Uterus (tissue), 4 donors: Measurements from ENCODE around the gene HDLBP. TPM values are rescaled to one million over a fixed set of nuclear protein-coding genes. Genes with fewer than 3 reads are reported as not detected.

Source experiments
- DNase-seq, 2 donors: peaks; one replicate each; pipeline ENCODE4 v3.0.0-alpha.2; 2019 to 2020
- H3K27ac ChIP-seq, 2 donors: fragments of 200-600 bp; sonication (generic); 1 replicate in 1 of 2; 2 replicates in 1 of 2; pipeline ENCODE4 v1.5.1; 2016 to 2018
- H3K27me3 ChIP-seq, 2 donors: fragments of 200-600 bp; sonication (generic); one replicate each; pipeline ENCODE4 v1.5.1; 2018 to 2019; ENCODE audit warnings: control low read depth in 1 of 2
- H3K36me3 ChIP-seq, 2 donors: fragments of 200-600 bp; sonication (generic); one replicate each; pipeline ENCODE4 v1.5.1; 2019; ENCODE audit warnings: control low read depth in 1 of 2
- H3K4me1 ChIP-seq, 2 donors: fragments of 200-600 bp; sonication (generic); one replicate each; pipeline ENCODE4 v1.5.1; 2018 to 2019; ENCODE audit warnings: control low read depth in 1 of 2
- H3K4me3 ChIP-seq, 2 donors: fragments of 200-600 bp; sonication (generic); 1 replicate in 1 of 2; 2 replicates in 1 of 2; pipeline ENCODE4 v1.5.1; 2018 to 2019; ENCODE audit warnings: mild to moderate bottlenecking in 1 of 2
- H3K9me3 ChIP-seq, 2 donors: fragments of 200-600 bp; sonication (generic); one replicate each; pipeline ENCODE4 v1.5.1; 2019; ENCODE audit warnings: control low read depth in 1 of 2
- POLR2A ChIP-seq, 2 donors: fragments of 450-650 bp; IDR thresholded peaks; one replicate each; pipeline ENCODE4 v1.6.1; 2016; ENCODE audit warnings: antibody characterized with exemption in 2 of 2, mild to moderate bottlenecking in 1 of 2, moderate library complexity in 1 of 2
- intact Hi-C: fragments of 100-400 bp; cut with DNase I; formaldehyde crosslinking; loops from one replicate; pipeline ENCODE4 v1.15.1; 2023; ENCODE audit warnings: low total_unique reads
- total RNA-seq, 4 donors: library from RNA; depleted of rRNA in 3 of 4; stranded (reverse); fragments of >200 nt in 3 of 4; gene quantifications; one replicate each; pipeline versions ENCODE4 v1.1.0 to v1.2.4, GENCODE V29; 2014 to 2023
- TF ChIP-seq, protein P1 (sequence below), 4 experiments: fragments of 200-600 bp in 2 of 4; fragments of 450-650 bp in 2 of 4; sonication (generic) in 2 of 4; IDR thresholded peaks; one replicate each; pipeline ENCODE4 v1.5.1; 2016 to 2019; ENCODE audit warnings: antibody characterized with exemption in 4 of 4, mild to moderate bottlenecking in 2 of 4, moderate library complexity in 1 of 4
- donor health status: DM: yes; HTN: yes; CAD: no.

HDLBP gene
- total RNA-seq, 4 donors from 2014 or later = 226 to 1,465 (median 466) TPM

DNA sequence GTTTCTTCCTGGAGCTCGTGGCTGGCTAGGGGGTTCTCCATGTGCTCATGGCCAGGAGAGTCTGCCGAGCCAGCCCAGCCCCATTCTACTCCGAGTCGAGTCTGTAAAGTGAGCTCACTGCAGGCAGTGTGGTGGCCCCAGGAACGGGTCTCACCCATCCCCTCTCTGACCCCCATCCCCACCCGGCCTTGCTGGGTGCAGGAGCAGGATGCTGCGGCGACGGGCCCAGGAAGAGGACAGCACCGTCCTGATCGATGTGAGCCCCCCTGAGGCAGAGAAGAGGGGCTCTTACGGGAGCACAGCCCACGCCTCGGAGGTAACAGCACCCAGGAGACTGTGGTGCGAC is 125.6 kb downstream of the HDLBP start:
- Histone ChIP-seq H3K27me3 (no peaks in the 10 kb centered on the region), H3K36me3 (no peaks in the 10 kb centered on the region), H3K4me3 (no peak overlapping the region), H3K4me1 (no peaks in the 10 kb centered on the region), H3K9me3 (no peaks in the 10 kb centered on the region), H3K27ac (no peak overlapping the region)
- TF ChIP-seq POLR2A (IDR thresholded peaks at IDR 0.05) = no peak
- TF ChIP-seq, protein P1, sequence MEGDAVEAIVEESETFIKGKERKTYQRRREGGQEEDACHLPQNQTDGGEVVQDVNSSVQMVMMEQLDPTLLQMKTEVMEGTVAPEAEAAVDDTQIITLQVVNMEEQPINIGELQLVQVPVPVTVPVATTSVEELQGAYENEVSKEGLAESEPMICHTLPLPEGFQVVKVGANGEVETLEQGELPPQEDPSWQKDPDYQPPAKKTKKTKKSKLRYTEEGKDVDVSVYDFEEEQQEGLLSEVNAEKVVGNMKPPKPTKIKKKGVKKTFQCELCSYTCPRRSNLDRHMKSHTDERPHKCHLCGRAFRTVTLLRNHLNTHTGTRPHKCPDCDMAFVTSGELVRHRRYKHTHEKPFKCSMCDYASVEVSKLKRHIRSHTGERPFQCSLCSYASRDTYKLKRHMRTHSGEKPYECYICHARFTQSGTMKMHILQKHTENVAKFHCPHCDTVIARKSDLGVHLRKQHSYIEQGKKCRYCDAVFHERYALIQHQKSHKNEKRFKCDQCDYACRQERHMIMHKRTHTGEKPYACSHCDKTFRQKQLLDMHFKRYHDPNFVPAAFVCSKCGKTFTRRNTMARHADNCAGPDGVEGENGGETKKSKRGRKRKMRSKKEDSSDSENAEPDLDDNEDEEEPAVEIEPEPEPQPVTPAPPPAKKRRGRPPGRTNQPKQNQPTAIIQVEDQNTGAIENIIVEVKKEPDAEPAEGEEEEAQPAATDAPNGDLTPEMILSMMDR (IDR thresholded peaks at IDR 0.05) = no peak
- intact Hi-C loops = no loop called here
- DNase-seq = no peak

DNA sequence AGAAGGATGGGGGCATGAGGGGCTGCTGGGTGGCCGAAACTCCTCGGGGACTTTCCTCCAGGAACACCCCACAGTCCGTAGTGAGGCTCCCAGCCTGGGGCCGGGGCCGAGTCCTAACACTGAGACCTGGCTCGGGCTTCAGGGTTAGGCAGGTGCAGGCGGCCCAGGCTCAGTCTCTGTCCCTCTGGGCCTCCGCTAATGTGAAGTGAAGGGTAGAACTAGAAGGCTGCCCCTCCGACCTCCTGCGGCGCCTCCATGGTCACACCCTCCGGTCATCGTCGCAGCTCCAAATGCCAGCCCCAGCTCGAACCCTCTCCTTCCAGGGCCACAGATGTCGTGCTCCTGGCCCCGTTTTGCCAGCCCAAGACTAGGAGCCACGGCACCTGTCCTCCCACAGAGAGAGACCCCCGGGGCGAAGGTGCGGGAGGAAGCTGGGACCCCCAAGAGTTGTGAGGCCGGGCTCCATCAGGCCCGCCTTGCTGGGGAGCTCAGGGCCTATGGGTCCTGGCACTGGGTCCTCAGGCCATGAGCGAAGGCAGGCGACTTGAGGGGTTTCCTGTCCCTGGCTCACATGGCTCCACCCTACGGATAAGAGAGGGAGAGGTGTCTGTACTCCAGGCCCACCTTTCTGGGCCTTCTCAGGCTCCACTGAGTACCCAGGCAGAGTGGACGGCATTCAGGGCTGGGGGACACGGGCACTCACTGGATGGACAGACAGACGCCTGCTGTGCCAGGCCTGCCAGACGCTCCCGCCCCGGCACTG is 126.2 kb downstream of the HDLBP start:
- Histone ChIP-seq H3K9me3 (no peaks in the 10 kb centered on the region), H3K27ac (no peak overlapping the region), H3K36me3 (no peaks in the 10 kb centered on the region), H3K27me3 (no peaks in the 10 kb centered on the region), H3K4me1 (no peaks in the 10 kb centered on the region), H3K4me3 (no peak overlapping the region)
- no peak for DNase-seq
- intact Hi-C loops = no loop called here
- TF ChIP-seq, protein P1 (IDR thresholded peaks at IDR 0.05) = no peak
- no peak for TF ChIP-seq POLR2A (IDR thresholded peaks at IDR 0.05)

DNA sequence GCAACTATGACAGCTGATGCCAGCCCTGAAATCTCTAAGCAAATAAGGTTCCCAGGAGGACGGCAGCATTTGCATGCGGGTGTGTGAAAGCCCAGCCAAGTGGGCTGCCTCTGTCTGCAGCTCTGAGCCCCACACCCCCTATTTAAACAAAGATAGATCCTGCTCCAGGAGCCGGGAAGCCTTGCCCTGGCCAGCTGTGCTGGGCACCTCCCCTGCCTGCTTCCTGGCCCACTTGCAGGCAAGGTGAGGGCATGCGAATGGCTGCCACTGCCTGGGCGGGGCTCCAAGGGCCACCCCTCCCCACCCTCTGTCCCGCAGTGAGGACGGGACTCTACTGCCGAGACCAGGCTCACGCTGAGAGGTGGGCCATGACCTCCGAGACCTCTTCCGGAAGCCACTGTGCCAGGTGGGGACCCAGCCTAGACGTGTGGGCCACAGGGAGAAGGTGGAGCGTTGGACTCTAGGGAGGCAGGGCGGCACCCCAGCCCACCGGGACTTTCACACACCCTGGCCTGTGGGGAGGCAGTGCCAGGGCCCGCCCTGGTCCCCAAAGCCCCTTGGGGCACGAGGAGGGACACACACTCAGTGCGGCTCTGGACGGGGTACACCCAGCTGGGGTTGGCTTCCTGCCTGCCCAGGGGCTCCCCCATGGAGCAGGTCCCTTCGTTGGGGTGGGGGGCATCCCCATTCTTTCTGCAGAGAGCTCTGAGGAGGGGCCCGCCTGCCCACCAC is 126.9 kb downstream of the HDLBP start, which contains the start of gene ANO7:
ANO7 (plus strand) TSS at position 317 of the 732 bp plus-strand sequence. CDS start 1,387 bp downstream, outside the sequence.
- Histone ChIP-seq H3K4me3 (no peak within 1 kb of the TSS), H3K36me3 (no peaks in the 10 kb centered on the region), H3K27me3 (no peaks in the 10 kb centered on the region), H3K9me3 (no peaks in the 10 kb centered on the region), H3K27ac (no peak within 1 kb of the TSS), H3K4me1 (no peaks in the 10 kb centered on the region)
- no peak for DNase-seq
- intact Hi-C loops = no loop called here
- no peak for TF ChIP-seq POLR2A (IDR thresholded peaks at IDR 0.05)
- TF ChIP-seq, protein P1 (IDR thresholded peaks at IDR 0.05) = no peak

DNA sequence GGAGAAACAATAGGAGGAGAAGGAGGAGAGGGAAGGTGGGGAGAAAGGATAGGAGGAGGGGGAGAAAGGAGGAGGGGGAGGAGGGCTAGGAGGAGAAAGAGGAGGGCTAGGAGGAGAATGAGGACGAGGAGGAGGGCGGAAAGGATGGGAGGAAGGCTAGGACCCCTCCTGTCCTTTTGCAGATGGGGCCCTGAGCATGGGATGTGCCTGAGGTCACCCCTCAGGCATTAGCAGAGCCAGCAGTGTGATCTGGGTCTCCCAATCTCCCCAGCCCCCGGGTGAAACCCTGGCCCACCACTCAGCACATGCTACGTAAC is 127.6 kb downstream of the HDLBP start:
- intact Hi-C loops = no loop called here
- no peak for DNase-seq
- H3K36me3 ChIP-seq = no peaks in the 10 kb centered on the region
- H3K9me3 ChIP-seq = no peaks in the 10 kb centered on the region
- H3K27ac ChIP-seq = no peak overlapping the region
- no peaks in the 10 kb centered on the region for H3K4me1 ChIP-seq
- H3K4me3 ChIP-seq = no peak overlapping the region
- TF ChIP-seq, protein P1 (IDR thresholded peaks at IDR 0.05) = no peak
- TF ChIP-seq POLR2A (IDR thresholded peaks at IDR 0.05) = no peak
- H3K27me3 ChIP-seq = no peaks in the 10 kb centered on the region
